PC-3 (cell line): ENCODE measurements around the gene RNLS.

Source experiments
- CTCF ChIP-seq: fragments of 300-600 bp; sonication (generic); conservative IDR thresholded peaks from 2 replicates; pipeline ENCODE4 v1.5.1; 2017; ENCODE audit warnings: antibody characterized with exemption, low read depth, mild to moderate bottlenecking, low read length
- EZH2 ChIP-seq: fragments of 300-600 bp; sonication (generic); IDR thresholded peaks from one replicate; pipeline ENCODE4 v1.6.1; 2017; ENCODE audit warnings: antibody characterized with exemption, mild to moderate bottlenecking, low read length; ENCODE audit not compliant: unreplicated experiment
- EZH2phosphoT487 ChIP-seq: fragments of 300-600 bp; sonication (generic); IDR thresholded peaks from 2 replicates; pipeline ENCODE4 v1.6.1; 2018; ENCODE audit warnings: mild to moderate bottlenecking, antibody characterized with exemption, low read length, borderline replicate concordance

DNA sequence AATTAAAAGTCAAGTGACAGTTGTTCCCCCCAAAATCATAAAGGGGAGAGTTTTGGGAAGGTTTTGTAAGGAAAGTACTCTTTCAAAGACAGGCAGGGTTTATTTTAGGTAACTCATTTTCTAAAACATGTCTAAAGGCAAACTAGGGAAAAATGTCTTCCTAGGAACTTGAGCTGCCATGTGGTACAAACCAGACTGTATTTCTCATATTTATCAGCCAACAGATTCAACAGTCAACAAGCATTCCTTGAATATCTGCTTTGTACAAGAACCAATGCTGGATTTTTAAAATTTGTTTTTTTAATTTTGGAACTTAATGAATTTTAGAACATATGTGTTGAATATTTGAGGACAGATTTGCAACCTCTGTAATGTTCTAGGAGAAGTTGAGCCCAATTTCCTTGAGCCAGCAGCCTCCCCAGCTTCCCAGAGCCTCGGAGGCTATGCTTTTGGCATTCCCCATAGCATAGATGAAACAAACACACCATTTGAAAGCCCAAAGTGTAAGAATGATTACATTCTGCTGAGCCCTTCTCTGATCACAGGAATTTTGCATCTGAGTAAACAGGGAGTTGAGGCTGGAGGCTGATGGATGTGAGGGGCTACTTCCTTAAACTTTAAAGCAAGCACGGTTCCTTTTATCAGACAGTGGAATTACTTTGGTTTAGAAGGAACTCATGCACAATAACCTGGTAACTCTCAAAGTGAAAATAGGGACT lies 345.1 kb downstream of the RNLS start:
- TF ChIP-seq CTCF (no peak), EZH2 (no peak), EZH2phosphoT487 (no peak)
